SK-N-SH treated with all-trans-retinoic acid at 6 μM for 48 hours (cell line): ENCODE measurements around the gene MAST4.

Experiments
- ATAC-seq: fragments of 200-7000 bp; cut with Tn5 transposase; 3 replicates; pipeline ENCODE4 v1.9.1; 2020; ENCODE audit warnings: mild to moderate bottlenecking, moderate library complexity
- ARNTL ChIP-seq: fragments of 450-650 bp; formaldehyde crosslinking; IDR thresholded peaks from 2 replicates; pipeline ENCODE4 v1.5.0; 2020; ENCODE audit warnings: low read depth, mild to moderate bottlenecking, moderate library complexity, borderline replicate concordance
- BACH2 ChIP-seq: fragments of 250-450 bp; sonication (Bioruptor Pico); IDR thresholded peaks from 2 replicates; pipeline ENCODE4 v1.9.0; 2021; ENCODE audit warnings: mild to moderate bottlenecking, borderline replicate concordance
- CREB5 ChIP-seq: fragments of 250-450 bp; sonication (Bioruptor Pico); IDR thresholded peaks from 2 replicates; pipeline ENCODE4 v1.5.1; 2020; ENCODE audit warnings: low read depth, mild to moderate bottlenecking, moderate library complexity
- CSDC2 ChIP-seq: fragments of 250-450 bp; sonication (Bioruptor Pico); IDR thresholded peaks from 2 replicates; pipeline ENCODE4 v1.5.0; 2020; ENCODE audit warnings: mild to moderate bottlenecking, moderate library complexity
- GLIS3 ChIP-seq: fragments of 250-450 bp; sonication (Bioruptor Pico); IDR thresholded peaks from 2 replicates; pipeline ENCODE4 v1.5.0; 2020; ENCODE audit warnings: mild to moderate bottlenecking, moderate library complexity
- ISL1 ChIP-seq: fragments of 250-450 bp; sonication (Bioruptor Pico); IDR thresholded peaks from 2 replicates; pipeline ENCODE4 v2.1.2; 2022; ENCODE audit warnings: mild to moderate bottlenecking, moderate library complexity
- OSR1 ChIP-seq: fragments of 250-450 bp; sonication (Bioruptor Pico); IDR thresholded peaks from 2 replicates; pipeline ENCODE4 v1.8.0; 2022; ENCODE audit warnings: moderate library complexity, mild to moderate bottlenecking, inconsistent platforms
- PATZ1 ChIP-seq: fragments of 250-450 bp; sonication (Bioruptor Pico); IDR thresholded peaks from 2 replicates; pipeline ENCODE4 v1.8.0; 2020; ENCODE audit warnings: mild to moderate bottlenecking, moderate library complexity, borderline replicate concordance
- POU6F1 ChIP-seq: fragments of 250-450 bp; sonication (Bioruptor Pico); IDR thresholded peaks from 2 replicates; pipeline ENCODE4 v1.8.0; 2021; ENCODE audit warnings: low read depth, mild to moderate bottlenecking, moderate library complexity, borderline replicate concordance
- PPARA ChIP-seq: fragments of 250-450 bp; sonication (Bioruptor Pico); IDR thresholded peaks from 2 replicates; pipeline ENCODE4 v1.5.0; 2020; ENCODE audit warnings: mild to moderate bottlenecking, borderline replicate concordance
- RARB ChIP-seq: fragments of 250-450 bp; sonication (Bioruptor Pico); IDR thresholded peaks from 2 replicates; pipeline ENCODE4 v1.8.0; 2021; ENCODE audit warnings: mild to moderate bottlenecking, moderate library complexity
- SNAI2 ChIP-seq: fragments of 250-450 bp; sonication (Bioruptor Pico); IDR thresholded peaks from 2 replicates; pipeline ENCODE4 v1.5.0; 2020; ENCODE audit warnings: mild to moderate bottlenecking, moderate library complexity
- TCF4 ChIP-seq: fragments of 250-450 bp; sonication (Bioruptor Pico); IDR thresholded peaks from 2 replicates; pipeline ENCODE4 v1.8.0; 2021; ENCODE audit warnings: mild to moderate bottlenecking, moderate library complexity, borderline replicate concordance
- TOX ChIP-seq: fragments of 250-450 bp; sonication (Bioruptor Pico); IDR thresholded peaks from 2 replicates; pipeline ENCODE4 v1.8.0; 2021; ENCODE audit warnings: mild to moderate bottlenecking, moderate library complexity, borderline replicate concordance
- ZFP3 ChIP-seq: fragments of 250-450 bp; sonication (Bioruptor Pico); IDR thresholded peaks from 2 replicates; pipeline ENCODE4 v1.5.0; 2020; ENCODE audit warnings: mild to moderate bottlenecking, moderate library complexity
- ZFP30 ChIP-seq: fragments of 450-650 bp; formaldehyde crosslinking; IDR thresholded peaks from 2 replicates; pipeline ENCODE4 v1.5.0; 2022; ENCODE audit warnings: mild to moderate bottlenecking, moderate library complexity
- ZNF565 ChIP-seq: fragments of 450-650 bp; formaldehyde crosslinking; conservative IDR thresholded peaks from 2 replicates; pipeline ENCODE4 v1.5.0; 2020; ENCODE audit warnings: low read depth, mild to moderate bottlenecking, moderate library complexity
- ZNF70 ChIP-seq: fragments of 450-650 bp; formaldehyde crosslinking; IDR thresholded peaks from 2 replicates; pipeline ENCODE4 v1.5.0; 2020; ENCODE audit warnings: mild to moderate bottlenecking, moderate library complexity
- ZNF8 ChIP-seq: fragments of 450-650 bp; formaldehyde crosslinking; IDR thresholded peaks from 2 replicates; pipeline ENCODE4 v1.5.0; 2020; ENCODE audit warnings: mild to moderate bottlenecking, moderate library complexity
- TF ChIP-seq, protein P1 (sequence below): fragments of 250-450 bp; sonication (Bioruptor Pico); IDR thresholded peaks from 2 replicates; pipeline ENCODE4 v1.5.0; 2020; ENCODE audit warnings: mild to moderate bottlenecking, moderate library complexity
- TF ChIP-seq, protein P2 (sequence below): fragments of 250-450 bp; sonication (Bioruptor Pico); IDR thresholded peaks from 2 replicates; pipeline ENCODE4 v1.5.1; 2021; ENCODE audit warnings: mild to moderate bottlenecking, moderate library complexity

MAST4 gene

DNA sequence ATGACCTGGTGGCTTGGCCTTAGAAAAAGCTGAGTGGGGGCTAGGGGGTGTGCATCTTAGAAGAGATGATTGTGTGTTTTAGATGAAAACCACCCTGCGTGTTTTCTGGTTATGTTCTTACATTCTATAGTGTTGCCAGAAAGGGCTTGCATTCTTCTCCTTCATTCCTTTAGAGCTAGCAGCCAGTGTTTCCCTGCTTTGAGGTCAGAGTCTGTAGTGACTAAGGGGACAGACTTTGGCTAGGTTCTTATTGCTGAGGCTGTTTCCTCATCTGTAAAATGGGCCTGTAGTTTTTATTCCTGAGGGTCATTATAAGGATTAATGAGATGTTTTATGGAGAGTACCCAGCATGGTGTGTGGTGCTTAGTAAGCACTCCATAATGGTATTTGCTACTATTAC, 6.4 kb downstream of the MAST4 start:
- TF ChIP-seq GLIS3 (CRISPR knock-in tag): no peak
- no peak for TF ChIP-seq PATZ1 (CRISPR knock-in tag)
- TF ChIP-seq BACH2: no peak
- TF ChIP-seq, protein P1, sequence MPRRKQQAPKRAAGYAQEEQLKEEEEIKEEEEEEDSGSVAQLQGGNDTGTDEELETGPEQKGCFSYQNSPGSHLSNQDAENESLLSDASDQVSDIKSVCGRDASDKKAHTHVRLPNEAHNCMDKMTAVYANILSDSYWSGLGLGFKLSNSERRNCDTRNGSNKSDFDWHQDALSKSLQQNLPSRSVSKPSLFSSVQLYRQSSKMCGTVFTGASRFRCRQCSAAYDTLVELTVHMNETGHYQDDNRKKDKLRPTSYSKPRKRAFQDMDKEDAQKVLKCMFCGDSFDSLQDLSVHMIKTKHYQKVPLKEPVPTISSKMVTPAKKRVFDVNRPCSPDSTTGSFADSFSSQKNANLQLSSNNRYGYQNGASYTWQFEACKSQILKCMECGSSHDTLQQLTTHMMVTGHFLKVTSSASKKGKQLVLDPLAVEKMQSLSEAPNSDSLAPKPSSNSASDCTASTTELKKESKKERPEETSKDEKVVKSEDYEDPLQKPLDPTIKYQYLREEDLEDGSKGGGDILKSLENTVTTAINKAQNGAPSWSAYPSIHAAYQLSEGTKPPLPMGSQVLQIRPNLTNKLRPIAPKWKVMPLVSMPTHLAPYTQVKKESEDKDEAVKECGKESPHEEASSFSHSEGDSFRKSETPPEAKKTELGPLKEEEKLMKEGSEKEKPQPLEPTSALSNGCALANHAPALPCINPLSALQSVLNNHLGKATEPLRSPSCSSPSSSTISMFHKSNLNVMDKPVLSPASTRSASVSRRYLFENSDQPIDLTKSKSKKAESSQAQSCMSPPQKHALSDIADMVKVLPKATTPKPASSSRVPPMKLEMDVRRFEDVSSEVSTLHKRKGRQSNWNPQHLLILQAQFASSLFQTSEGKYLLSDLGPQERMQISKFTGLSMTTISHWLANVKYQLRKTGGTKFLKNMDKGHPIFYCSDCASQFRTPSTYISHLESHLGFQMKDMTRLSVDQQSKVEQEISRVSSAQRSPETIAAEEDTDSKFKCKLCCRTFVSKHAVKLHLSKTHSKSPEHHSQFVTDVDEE (CRISPR knock-in tag): no peak
- TF ChIP-seq TOX (CRISPR knock-in tag): no peak
- no peak for TF ChIP-seq ZNF70 (CRISPR knock-in tag)
- TF ChIP-seq SNAI2 (CRISPR knock-in tag): no peak
- TF ChIP-seq ISL1 (CRISPR knock-in tag): no peak
- TF ChIP-seq, protein P2, sequence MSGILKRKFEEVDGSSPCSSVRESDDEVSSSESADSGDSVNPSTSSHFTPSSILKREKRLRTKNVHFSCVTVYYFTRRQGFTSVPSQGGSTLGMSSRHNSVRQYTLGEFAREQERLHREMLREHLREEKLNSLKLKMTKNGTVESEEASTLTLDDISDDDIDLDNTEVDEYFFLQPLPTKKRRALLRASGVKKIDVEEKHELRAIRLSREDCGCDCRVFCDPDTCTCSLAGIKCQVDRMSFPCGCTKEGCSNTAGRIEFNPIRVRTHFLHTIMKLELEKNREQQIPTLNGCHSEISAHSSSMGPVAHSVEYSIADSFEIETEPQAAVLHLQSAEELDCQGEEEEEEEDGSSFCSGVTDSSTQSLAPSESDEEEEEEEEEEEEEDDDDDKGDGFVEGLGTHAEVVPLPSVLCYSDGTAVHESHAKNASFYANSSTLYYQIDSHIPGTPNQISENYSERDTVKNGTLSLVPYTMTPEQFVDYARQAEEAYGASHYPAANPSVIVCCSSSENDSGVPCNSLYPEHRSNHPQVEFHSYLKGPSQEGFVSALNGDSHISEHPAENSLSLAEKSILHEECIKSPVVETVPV: no peak
- TF ChIP-seq ZFP3 (CRISPR knock-in tag): no peak
- TF ChIP-seq CSDC2 (CRISPR knock-in tag): no peak
- no peak for ATAC-seq

GRCh38 chr5:66603164-66603563, 7.0 kb downstream of the MAST4 start:
- TF ChIP-seq CREB5 (CRISPR knock-in tag) (no peak), ARNTL (CRISPR knock-in tag) (no peak), POU6F1 (CRISPR knock-in tag) (no peak), ZNF565 (CRISPR knock-in tag) (no peak), CSDC2 (CRISPR knock-in tag) (no peak), ZFP30 (CRISPR knock-in tag) (no peak), ZNF70 (CRISPR knock-in tag) (no peak), TOX (CRISPR knock-in tag) (no peak), ZFP3 (CRISPR knock-in tag) (no peak), RARB (CRISPR knock-in tag) (no peak), TCF4 (CRISPR knock-in tag) (no peak), ZNF8 (CRISPR knock-in tag) (no peak), ISL1 (CRISPR knock-in tag) (no peak), OSR1 (CRISPR knock-in tag) (no peak), PATZ1 (CRISPR knock-in tag) (no peak), PPARA (CRISPR knock-in tag) (no peak)
- no peak for ATAC-seq
